PFSK-1 (cell line): ENCODE measurements around the gene CDC42EP4.

ENCODE experiments used
- FOXP2 ChIP-seq: optimal IDR thresholded peaks from 2 replicates; pipeline ENCODE3; 2011; ENCODE audit warnings: borderline replicate concordance, control low read depth, inconsistent platforms; ENCODE audit not compliant: insufficient read depth; ENCODE audit errors: extremely low read length, extremely low read depth
- POLR2AphosphoS5 ChIP-seq: IDR thresholded peaks from 2 replicates; pipeline ENCODE4 v1.6.1; 2012; ENCODE audit warnings: low read depth, mild to moderate bottlenecking, control low read depth, low read length, moderate library complexity
- SIN3A ChIP-seq: IDR thresholded peaks from 2 replicates; pipeline ENCODE4 v1.6.1; 2012; ENCODE audit warnings: mild to moderate bottlenecking, low read length, moderate library complexity, borderline replicate concordance; ENCODE audit not compliant: insufficient read depth
- TAF1 ChIP-seq: IDR thresholded peaks from 2 replicates; pipeline ENCODE4 v1.6.1; 2012; ENCODE audit warnings: low read length, control low read depth, borderline replicate concordance; ENCODE audit not compliant: insufficient read depth
- TF ChIP-seq, protein P1 (sequence below), 2 experiments: IDR thresholded peaks; 2 replicates each; pipeline versions ENCODE4 v1.6.1 to v1.8.0; 2011 to 2012; ENCODE audit warnings: low read depth in 2 of 2, low read length in 2 of 2, control low read depth in 1 of 2, inconsistent platforms in 1 of 2, mild to moderate bottlenecking in 1 of 2, moderate library complexity in 1 of 2; ENCODE audit not compliant: insufficient read depth in 1 of 2

Gene CDC42EP4

DNA sequence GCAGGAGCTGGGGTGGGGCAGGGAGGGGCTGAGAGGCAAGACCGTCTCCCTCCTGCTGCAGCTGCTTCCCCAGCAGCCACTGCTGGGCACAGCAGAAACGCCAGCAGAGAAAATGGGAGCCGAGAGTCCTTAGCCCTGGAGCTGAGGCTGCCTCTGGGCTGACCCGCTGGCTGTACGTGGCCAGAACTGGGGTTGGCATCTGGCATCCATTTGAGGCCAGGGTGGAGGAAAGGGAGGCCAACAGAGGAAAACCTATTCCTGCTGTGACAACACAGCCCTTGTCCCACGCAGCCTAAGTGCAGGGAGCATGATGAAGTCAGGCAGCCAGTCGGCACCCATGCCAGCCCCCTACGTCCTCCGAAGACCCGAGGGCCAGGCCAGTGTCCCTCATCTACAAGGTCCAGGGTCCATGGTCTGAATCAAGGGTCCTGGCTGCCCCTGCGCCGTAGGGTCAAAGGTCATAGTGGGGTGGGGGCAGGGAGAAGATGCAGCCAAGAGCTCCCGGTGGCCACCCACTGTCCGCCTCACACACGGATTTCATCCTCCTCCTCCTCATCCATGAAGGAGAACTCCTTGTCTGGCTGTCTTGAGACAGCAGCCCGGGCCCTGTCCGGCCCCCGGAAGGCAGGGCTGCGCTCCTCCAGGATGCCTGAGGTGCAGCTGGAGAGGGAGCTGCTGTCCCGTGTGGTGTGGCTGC, 26.7 kb downstream of the CDC42EP4 start:
- TF ChIP-seq SIN3A (no peak), TAF1 (no peak)
- TF ChIP-seq, protein P1, sequence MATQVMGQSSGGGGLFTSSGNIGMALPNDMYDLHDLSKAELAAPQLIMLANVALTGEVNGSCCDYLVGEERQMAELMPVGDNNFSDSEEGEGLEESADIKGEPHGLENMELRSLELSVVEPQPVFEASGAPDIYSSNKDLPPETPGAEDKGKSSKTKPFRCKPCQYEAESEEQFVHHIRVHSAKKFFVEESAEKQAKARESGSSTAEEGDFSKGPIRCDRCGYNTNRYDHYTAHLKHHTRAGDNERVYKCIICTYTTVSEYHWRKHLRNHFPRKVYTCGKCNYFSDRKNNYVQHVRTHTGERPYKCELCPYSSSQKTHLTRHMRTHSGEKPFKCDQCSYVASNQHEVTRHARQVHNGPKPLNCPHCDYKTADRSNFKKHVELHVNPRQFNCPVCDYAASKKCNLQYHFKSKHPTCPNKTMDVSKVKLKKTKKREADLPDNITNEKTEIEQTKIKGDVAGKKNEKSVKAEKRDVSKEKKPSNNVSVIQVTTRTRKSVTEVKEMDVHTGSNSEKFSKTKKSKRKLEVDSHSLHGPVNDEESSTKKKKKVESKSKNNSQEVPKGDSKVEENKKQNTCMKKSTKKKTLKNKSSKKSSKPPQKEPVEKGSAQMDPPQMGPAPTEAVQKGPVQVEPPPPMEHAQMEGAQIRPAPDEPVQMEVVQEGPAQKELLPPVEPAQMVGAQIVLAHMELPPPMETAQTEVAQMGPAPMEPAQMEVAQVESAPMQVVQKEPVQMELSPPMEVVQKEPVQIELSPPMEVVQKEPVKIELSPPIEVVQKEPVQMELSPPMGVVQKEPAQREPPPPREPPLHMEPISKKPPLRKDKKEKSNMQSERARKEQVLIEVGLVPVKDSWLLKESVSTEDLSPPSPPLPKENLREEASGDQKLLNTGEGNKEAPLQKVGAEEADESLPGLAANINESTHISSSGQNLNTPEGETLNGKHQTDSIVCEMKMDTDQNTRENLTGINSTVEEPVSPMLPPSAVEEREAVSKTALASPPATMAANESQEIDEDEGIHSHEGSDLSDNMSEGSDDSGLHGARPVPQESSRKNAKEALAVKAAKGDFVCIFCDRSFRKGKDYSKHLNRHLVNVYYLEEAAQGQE (IDR thresholded peaks at IDR 0.05; ENCODE audit: insufficient read depth in 1 of 2, low read depth in 2 of 2, low read length in 2 of 2), result no peak

DNA sequence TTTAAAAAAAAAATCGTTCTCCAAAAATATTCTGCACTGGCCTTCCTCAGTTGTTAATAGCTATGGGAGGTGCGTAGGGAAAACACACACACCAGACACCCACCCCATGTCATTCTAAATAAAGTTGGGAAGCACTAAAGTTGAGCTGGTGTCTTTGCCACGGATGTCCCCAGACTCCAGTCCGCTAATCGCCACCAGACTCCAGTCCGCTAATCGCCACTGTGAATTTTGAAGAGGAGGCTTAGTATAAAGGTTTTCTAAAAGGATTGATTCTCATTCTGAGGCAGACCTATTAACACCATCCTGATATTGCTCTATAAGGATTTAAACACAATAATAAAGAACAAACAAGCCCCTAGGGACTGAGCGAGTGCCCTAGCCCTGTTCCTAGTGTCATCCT, 27.4 kb downstream of the CDC42EP4 start:
- TF ChIP-seq TAF1 (no peak), SIN3A (no peak), POLR2AphosphoS5 (no peak), FOXP2 (no peak)
- TF ChIP-seq, protein P1 (IDR thresholded peaks at IDR 0.05; ENCODE audit: insufficient read depth in 1 of 2, low read depth in 2 of 2, low read length in 2 of 2), result no peak

DNA sequence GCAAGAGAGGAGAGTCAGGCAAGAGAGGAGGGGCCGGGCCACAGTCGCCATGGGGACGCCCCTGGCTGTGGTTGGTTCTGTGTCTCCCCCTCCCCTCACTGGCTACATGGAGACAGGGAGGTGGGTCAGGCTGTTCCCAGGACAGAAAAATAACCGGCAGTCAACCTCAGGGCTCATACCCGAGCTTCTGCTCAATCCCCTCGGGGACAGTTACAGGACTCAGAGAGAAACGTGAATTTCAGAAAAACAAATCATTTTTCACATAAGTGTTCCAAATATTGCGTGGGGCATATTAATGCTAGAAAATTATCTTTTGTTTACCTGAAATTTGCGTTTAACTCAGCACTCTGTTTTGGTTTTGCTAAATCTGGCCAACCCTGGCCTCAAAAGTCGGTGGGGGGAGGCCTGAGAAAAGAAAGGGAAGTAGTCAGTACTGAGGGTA, 27.9 kb downstream of the CDC42EP4 start:
- TF ChIP-seq POLR2AphosphoS5 (no peak), FOXP2 (no peak), SIN3A (no peak), TAF1 (no peak)
- TF ChIP-seq, protein P1 (IDR thresholded peaks at IDR 0.05; ENCODE audit: insufficient read depth in 1 of 2, low read depth in 2 of 2, low read length in 2 of 2), result no peak

DNA sequence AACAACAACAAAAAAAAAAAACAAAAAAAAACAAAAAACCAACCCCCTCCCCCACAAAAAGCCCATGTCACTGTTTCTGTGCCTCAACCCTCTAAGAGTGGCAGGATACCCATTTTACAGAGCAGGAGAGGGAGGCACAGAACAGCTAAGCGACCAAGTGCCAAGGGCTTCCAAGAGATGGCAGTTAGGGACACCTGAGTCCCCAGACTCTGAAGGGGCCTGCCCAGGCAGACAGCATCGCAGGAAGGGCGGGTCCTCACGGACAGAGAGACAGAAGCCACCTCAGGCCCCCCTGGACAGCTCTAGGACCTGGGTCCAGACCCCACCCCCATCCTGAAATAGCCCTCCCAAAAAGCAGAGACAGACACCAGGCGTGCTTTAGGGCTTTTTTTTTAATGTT, 28.6 kb downstream of the CDC42EP4 start:
- no peak for TF ChIP-seq POLR2AphosphoS5
- TF ChIP-seq, protein P1 (IDR thresholded peaks at IDR 0.05; ENCODE audit: insufficient read depth in 1 of 2, low read depth in 2 of 2, low read length in 2 of 2), result no peak
- TF ChIP-seq SIN3A, result no peak
- TF ChIP-seq TAF1, result no peak
- TF ChIP-seq FOXP2, result no peak
